H9 (cell line): ENCODE measurements around the gene DOCK2. TPM values are rescaled to one million over a fixed set of nuclear protein-coding genes. Genes with fewer than 3 reads are reported as not detected.

Experiments
- DNase-seq: peaks from one replicate; pipeline ENCODE4 v3.0.0-alpha.2; 2017
- H2AFZ ChIP-seq: one replicate; pipeline ENCODE4 v1.6.1; 2013; ENCODE audit warnings: mild to moderate bottlenecking, low read length, control low read depth, moderate library complexity
- H2AK5ac ChIP-seq: 2 replicates; pipeline ENCODE4 v1.6.1; 2013; ENCODE audit warnings: low read length, control low read depth, mixed read lengths; ENCODE audit not compliant: insufficient read length
- H2BK120ac ChIP-seq: one replicate; pipeline ENCODE4 v1.6.1; 2013; ENCODE audit warnings: low read depth, mild to moderate bottlenecking, low read length, control low read depth, inconsistent platforms; ENCODE audit not compliant: poor library complexity, severe bottlenecking
- H2BK12ac ChIP-seq: 2 replicates; pipeline ENCODE4 v1.6.1; 2013; ENCODE audit warnings: low read length, control low read depth, mixed read lengths, low read depth; ENCODE audit not compliant: insufficient read length
- H2BK15ac ChIP-seq: 2 replicates; pipeline ENCODE4 v1.6.1; 2013; ENCODE audit warnings: low read depth, low read length, control low read depth
- H2BK20ac ChIP-seq: one replicate; pipeline ENCODE4 v1.6.1; 2013; ENCODE audit warnings: low read depth, mild to moderate bottlenecking, low read length, control low read depth, inconsistent platforms; ENCODE audit not compliant: poor library complexity, severe bottlenecking
- H2BK5ac ChIP-seq: 2 replicates; pipeline ENCODE4 v1.6.1; 2013; ENCODE audit warnings: low read length, control low read depth, mixed read lengths; ENCODE audit not compliant: insufficient read length
- H3K14ac ChIP-seq: 2 replicates; pipeline ENCODE4 v1.6.1; 2013; ENCODE audit warnings: low read length, control low read depth; ENCODE audit not compliant: insufficient read depth
- H3K18ac ChIP-seq: 2 replicates; pipeline ENCODE4 v1.6.1; 2013; ENCODE audit warnings: low read depth, mild to moderate bottlenecking, mixed read lengths, low read length, control low read depth; ENCODE audit not compliant: insufficient read length
- H3K23ac ChIP-seq: 2 replicates; pipeline ENCODE4 v1.6.1; 2013; ENCODE audit warnings: low read length, control low read depth, mixed read lengths, low read depth; ENCODE audit not compliant: insufficient read length
- H3K23me2 ChIP-seq: 2 replicates; pipeline ENCODE4 v1.6.1; 2013; ENCODE audit warnings: low read depth, mild to moderate bottlenecking, mixed read lengths, low read length, control low read depth; ENCODE audit not compliant: insufficient read length, poor library complexity, severe bottlenecking
- H3K27ac ChIP-seq: 2 replicates; pipeline ENCODE4 v1.5.1; 2013; ENCODE audit warnings: low read length, control low read depth, mixed read lengths, low read depth; ENCODE audit not compliant: insufficient read length
- H3K27me3 ChIP-seq: 2 replicates; pipeline ENCODE4 v1.6.1; 2013; ENCODE audit warnings: low read length, control low read depth, inconsistent platforms; ENCODE audit not compliant: insufficient read depth
- H3K4ac ChIP-seq: 2 replicates; pipeline ENCODE4 v1.6.1; 2013; ENCODE audit warnings: low read depth, mild to moderate bottlenecking, control low read depth, inconsistent platforms, low read length, moderate library complexity
- H3K4me1 ChIP-seq: 2 replicates; pipeline ENCODE4 v1.6.1; 2013; ENCODE audit warnings: low read length, control low read depth, inconsistent platforms; ENCODE audit not compliant: insufficient read depth
- H3K4me2 ChIP-seq: 2 replicates; pipeline ENCODE4 v1.6.1; 2013; ENCODE audit warnings: low read length, control low read depth, mixed read lengths; ENCODE audit not compliant: insufficient read length, insufficient read depth
- H3K56ac ChIP-seq: 2 replicates; pipeline ENCODE4 v1.6.1; 2013; ENCODE audit warnings: low read depth, mild to moderate bottlenecking, mixed read lengths, low read length, control low read depth; ENCODE audit not compliant: insufficient read length
- H3K79me1 ChIP-seq: 2 replicates; pipeline ENCODE4 v1.6.1; 2013; ENCODE audit warnings: low read depth, mild to moderate bottlenecking, moderate library complexity, low read length, control low read depth, inconsistent platforms; ENCODE audit not compliant: insufficient read depth, poor library complexity, severe bottlenecking
- H3K79me2 ChIP-seq: 2 replicates; pipeline ENCODE4 v1.6.1; 2013; ENCODE audit warnings: low read length, control low read depth, inconsistent platforms; ENCODE audit not compliant: insufficient read depth
- H3K9ac ChIP-seq: 2 replicates; pipeline ENCODE4 v1.6.1; 2013; ENCODE audit warnings: low read length, control low read depth, mixed read lengths; ENCODE audit not compliant: insufficient read length; ENCODE audit errors: extremely low read depth
- H3K9me3 ChIP-seq: one replicate; pipeline ENCODE4 v1.6.1; 2013; ENCODE audit warnings: low read depth, low read length, inconsistent platforms; ENCODE audit not compliant: control insufficient read depth
- H3T11ph ChIP-seq: one replicate; pipeline ENCODE4 v1.6.1; 2013; ENCODE audit warnings: mild to moderate bottlenecking, low read length, control low read depth, inconsistent platforms
- H4K20me1 ChIP-seq: one replicate; pipeline ENCODE4 v1.6.1; 2013; ENCODE audit not compliant: control insufficient read depth, insufficient read length, insufficient read depth
- H4K5ac ChIP-seq: 2 replicates; pipeline ENCODE4 v1.6.1; 2013; ENCODE audit warnings: low read depth, mild to moderate bottlenecking, mixed read lengths, low read length, control low read depth; ENCODE audit not compliant: insufficient read length
- H4K8ac ChIP-seq: replicated peaks from 2 replicates; pipeline ENCODE4 v1.6.1; 2013; ENCODE audit warnings: low read length, control low read depth, mixed read lengths, low read depth; ENCODE audit not compliant: insufficient read length
- H4K91ac ChIP-seq: 2 replicates; pipeline ENCODE4 v1.6.1; 2013; ENCODE audit warnings: low read depth, mild to moderate bottlenecking, moderate library complexity, mixed read lengths, low read length, control low read depth; ENCODE audit not compliant: insufficient read length
- H3K27ac Mint-ChIP-seq, 3 experiments: 2 replicates in 2 of 3; 3 replicates in 1 of 3; pipeline ENCODE4 v1.8.0; 2020 to 2021; ENCODE audit warnings: mixed read lengths in 3 of 3, mild to moderate bottlenecking in 1 of 3, moderate library complexity in 1 of 3
- H3K27me3 Mint-ChIP-seq: 2 replicates; pipeline ENCODE4 v1.8.0; 2021; ENCODE audit warnings: low read depth, mild to moderate bottlenecking, moderate library complexity, mixed read lengths
- H3K36me3 Mint-ChIP-seq, 3 experiments: 2 replicates in 2 of 3; 3 replicates in 1 of 3; pipeline ENCODE4 v1.8.0; 2020 to 2021; ENCODE audit warnings: low read depth in 3 of 3, mixed read lengths in 3 of 3; ENCODE audit not compliant: insufficient read depth in 1 of 3
- H3K4me1 Mint-ChIP-seq, 2 experiments: 2 replicates each; pipeline ENCODE4 v1.8.0; 2020; ENCODE audit warnings: mixed read lengths in 2 of 2
- H3K4me3 Mint-ChIP-seq, 2 experiments: 2 replicates in 1 of 2; 3 replicates in 1 of 2; pipeline ENCODE4 v1.8.0; 2020 to 2021; ENCODE audit warnings: mild to moderate bottlenecking in 2 of 2, mixed read lengths in 2 of 2, moderate library complexity in 1 of 2
- H3K9me3 Mint-ChIP-seq, 2 experiments: 2 replicates in 1 of 2; 3 replicates in 1 of 2; pipeline ENCODE4 v1.8.0; 2020; ENCODE audit warnings: mild to moderate bottlenecking in 2 of 2, mixed read lengths in 2 of 2, moderate library complexity in 1 of 2
- CTCF ChIP-seq: fragments of 200-600 bp; sonication (generic); conservative IDR thresholded peaks from 3 replicates; pipeline ENCODE4 v1.8.0; 2021; ENCODE audit warnings: antibody characterized with exemption, mild to moderate bottlenecking
- WGBS: extraction: QIAGEN DNeasy Blood & Tissue Kit; methylation state at CpG from one replicate; pipeline ENCODE4 v1.1.7; 2013; ENCODE audit warnings: missing lambda C conversion rate, low lambda C conversion rate, mixed read lengths; ENCODE audit not compliant: insufficient read length; ENCODE audit errors: extremely low coverage; 5-methylcytosine and 5-hydroxymethylcytosine counted together
- total RNA-seq: library from RNA; stranded (reverse); gene quantifications from 2 replicates; pipeline ENCODE4 v1.2.1, GENCODE V29; 2021

The DOCK2 gene
- total RNA-seq, 1 experiment from 2014 or later, result 7.8 TPM

DNA sequence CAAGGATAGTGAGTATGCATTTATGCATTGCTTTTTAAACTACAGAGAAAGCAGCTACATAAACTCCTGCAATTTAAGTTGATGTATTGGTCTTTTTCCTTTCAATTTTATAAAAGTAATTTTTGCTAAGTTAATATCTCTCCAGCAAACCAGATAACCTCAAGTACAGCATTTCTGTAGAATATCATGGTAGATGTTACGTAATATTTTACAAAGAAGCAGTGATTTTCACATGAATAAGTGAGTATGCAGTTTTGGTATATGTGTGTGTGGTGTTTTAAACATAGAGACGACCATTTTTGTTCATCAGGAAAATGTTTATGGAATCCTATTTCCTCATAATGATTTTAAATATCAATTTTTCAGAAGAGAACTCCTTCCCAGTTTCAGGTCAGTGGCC, 224.4 kb downstream of the DOCK2 start:
- H4K8ac ChIP-seq, result no peak overlapping the region
- Mint-ChIP-seq H3K9me3 (no peaks in the 10 kb centered on the region), H3K36me3 (no peaks in the 10 kb centered on the region), H3K27ac (no peak overlapping the region), H3K4me3 (no peak overlapping the region), H3K4me1 (no peaks in the 10 kb centered on the region), H3K27me3 (no peaks in the 10 kb centered on the region; the same call in 1 of the 2 replicates)
- H4K20me1 ChIP-seq, result no peaks in the 10 kb centered on the region
- no peak for DNase-seq
- H3K9ac ChIP-seq, result no peak overlapping the region
- no peak overlapping the region for H3K4me2 ChIP-seq
- H2BK15ac ChIP-seq, result no peak overlapping the region
- H3K27ac ChIP-seq, result no peak overlapping the region
- no peak overlapping the region for H4K5ac ChIP-seq
- no peaks in the 10 kb centered on the region for H3K23me2 ChIP-seq
- no peak overlapping the region for H2BK120ac ChIP-seq
- no peak overlapping the region for H2AFZ ChIP-seq
- H2BK12ac ChIP-seq, result no peak overlapping the region
- no CpG with 5 or more reads among the region's 2 CpGs for WGBS
- no peak overlapping the region for H3K56ac ChIP-seq
- H3K9me3 ChIP-seq, result no peaks in the 10 kb centered on the region
- no peak overlapping the region for H3T11ph ChIP-seq
- H3K79me2 ChIP-seq, result no peaks in the 10 kb centered on the region
- TF ChIP-seq CTCF, result no peak
- H3K4ac ChIP-seq, result no peak overlapping the region
- no peak overlapping the region for H2AK5ac ChIP-seq
- no peaks in the 10 kb centered on the region; the same call in 1 of the 2 replicates for H3K4me1 ChIP-seq
- no peak overlapping the region for H4K91ac ChIP-seq
- H3K14ac ChIP-seq, result no peak overlapping the region
- H3K27me3 ChIP-seq, result no peaks in the 10 kb centered on the region
- H3K79me1 ChIP-seq, result no peaks in the 10 kb centered on the region
- H2BK20ac ChIP-seq, result no peak overlapping the region
- H2BK5ac ChIP-seq, result no peak overlapping the region
- no peak overlapping the region for H3K18ac ChIP-seq
- no peak overlapping the region for H3K23ac ChIP-seq
